Neural cell (in vitro differentiated cells): ENCODE results near the gene MTPN.

Experiments used
- EZH2 ChIP-seq: fragments of 200-600, 300-800 bp; shearing (Covaris generic), sonication (generic); IDR thresholded peaks from 2 replicates; pipeline ENCODE4 v1.6.1; 2014; ENCODE audit warnings: antibody characterized with exemption, low read length, borderline replicate concordance, mild to moderate bottlenecking; ENCODE audit not compliant: insufficient read depth, poor library complexity, severe bottlenecking
- MXI1 ChIP-seq: fragments of 450-650 bp; conservative IDR thresholded peaks from 2 replicates; pipeline ENCODE4 v1.6.1; 2014; ENCODE audit warnings: antibody characterized with exemption, mild to moderate bottlenecking; ENCODE audit not compliant: poor library complexity, severe bottlenecking
- POLR2AphosphoS5 ChIP-seq: IDR thresholded peaks from 2 replicates; pipeline ENCODE4 v1.6.1; 2012
- SMC3 ChIP-seq: fragments of 450-650 bp; conservative IDR thresholded peaks from 2 replicates; pipeline ENCODE4 v1.6.1; 2014; ENCODE audit warnings: antibody characterized with exemption, mild to moderate bottlenecking, moderate library complexity; ENCODE audit not compliant: poor library complexity
- TAF1 ChIP-seq: IDR thresholded peaks from 2 replicates; pipeline ENCODE4 v1.6.1; 2012; ENCODE audit warnings: low read depth
- TF ChIP-seq, protein P1 (sequence below): fragments of 450-650 bp; IDR thresholded peaks from 2 replicates; pipeline ENCODE4 v1.5.1; 2014; ENCODE audit warnings: antibody characterized with exemption, mild to moderate bottlenecking, moderate library complexity; ENCODE audit not compliant: poor library complexity, severe bottlenecking
- TF ChIP-seq, protein P2 (sequence below): IDR thresholded peaks from 2 replicates; pipeline ENCODE4 v1.6.1; 2012; ENCODE audit warnings: borderline replicate concordance

DNA sequence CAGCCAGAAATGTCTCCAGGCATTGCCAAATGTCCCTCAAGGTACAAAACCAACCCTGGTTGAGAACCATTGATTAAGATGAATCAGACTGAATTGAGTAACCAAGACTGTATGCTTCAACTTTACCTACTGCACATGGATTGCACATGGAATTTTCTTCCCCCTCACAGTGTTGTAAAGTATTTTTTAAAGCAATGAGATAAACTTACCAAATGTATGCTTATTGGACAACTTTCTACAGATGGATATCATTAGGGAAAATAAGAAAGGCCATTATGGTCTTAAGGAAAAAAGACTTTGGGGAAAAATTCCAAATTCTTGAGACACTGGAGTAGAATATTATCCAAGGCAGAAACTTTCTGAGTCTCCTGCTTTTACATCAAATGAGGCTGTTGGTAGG, 20.9 kb upstream of the MTPN start:
- TF ChIP-seq, protein P1, sequence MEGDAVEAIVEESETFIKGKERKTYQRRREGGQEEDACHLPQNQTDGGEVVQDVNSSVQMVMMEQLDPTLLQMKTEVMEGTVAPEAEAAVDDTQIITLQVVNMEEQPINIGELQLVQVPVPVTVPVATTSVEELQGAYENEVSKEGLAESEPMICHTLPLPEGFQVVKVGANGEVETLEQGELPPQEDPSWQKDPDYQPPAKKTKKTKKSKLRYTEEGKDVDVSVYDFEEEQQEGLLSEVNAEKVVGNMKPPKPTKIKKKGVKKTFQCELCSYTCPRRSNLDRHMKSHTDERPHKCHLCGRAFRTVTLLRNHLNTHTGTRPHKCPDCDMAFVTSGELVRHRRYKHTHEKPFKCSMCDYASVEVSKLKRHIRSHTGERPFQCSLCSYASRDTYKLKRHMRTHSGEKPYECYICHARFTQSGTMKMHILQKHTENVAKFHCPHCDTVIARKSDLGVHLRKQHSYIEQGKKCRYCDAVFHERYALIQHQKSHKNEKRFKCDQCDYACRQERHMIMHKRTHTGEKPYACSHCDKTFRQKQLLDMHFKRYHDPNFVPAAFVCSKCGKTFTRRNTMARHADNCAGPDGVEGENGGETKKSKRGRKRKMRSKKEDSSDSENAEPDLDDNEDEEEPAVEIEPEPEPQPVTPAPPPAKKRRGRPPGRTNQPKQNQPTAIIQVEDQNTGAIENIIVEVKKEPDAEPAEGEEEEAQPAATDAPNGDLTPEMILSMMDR, result no peak
- TF ChIP-seq, protein P2, sequence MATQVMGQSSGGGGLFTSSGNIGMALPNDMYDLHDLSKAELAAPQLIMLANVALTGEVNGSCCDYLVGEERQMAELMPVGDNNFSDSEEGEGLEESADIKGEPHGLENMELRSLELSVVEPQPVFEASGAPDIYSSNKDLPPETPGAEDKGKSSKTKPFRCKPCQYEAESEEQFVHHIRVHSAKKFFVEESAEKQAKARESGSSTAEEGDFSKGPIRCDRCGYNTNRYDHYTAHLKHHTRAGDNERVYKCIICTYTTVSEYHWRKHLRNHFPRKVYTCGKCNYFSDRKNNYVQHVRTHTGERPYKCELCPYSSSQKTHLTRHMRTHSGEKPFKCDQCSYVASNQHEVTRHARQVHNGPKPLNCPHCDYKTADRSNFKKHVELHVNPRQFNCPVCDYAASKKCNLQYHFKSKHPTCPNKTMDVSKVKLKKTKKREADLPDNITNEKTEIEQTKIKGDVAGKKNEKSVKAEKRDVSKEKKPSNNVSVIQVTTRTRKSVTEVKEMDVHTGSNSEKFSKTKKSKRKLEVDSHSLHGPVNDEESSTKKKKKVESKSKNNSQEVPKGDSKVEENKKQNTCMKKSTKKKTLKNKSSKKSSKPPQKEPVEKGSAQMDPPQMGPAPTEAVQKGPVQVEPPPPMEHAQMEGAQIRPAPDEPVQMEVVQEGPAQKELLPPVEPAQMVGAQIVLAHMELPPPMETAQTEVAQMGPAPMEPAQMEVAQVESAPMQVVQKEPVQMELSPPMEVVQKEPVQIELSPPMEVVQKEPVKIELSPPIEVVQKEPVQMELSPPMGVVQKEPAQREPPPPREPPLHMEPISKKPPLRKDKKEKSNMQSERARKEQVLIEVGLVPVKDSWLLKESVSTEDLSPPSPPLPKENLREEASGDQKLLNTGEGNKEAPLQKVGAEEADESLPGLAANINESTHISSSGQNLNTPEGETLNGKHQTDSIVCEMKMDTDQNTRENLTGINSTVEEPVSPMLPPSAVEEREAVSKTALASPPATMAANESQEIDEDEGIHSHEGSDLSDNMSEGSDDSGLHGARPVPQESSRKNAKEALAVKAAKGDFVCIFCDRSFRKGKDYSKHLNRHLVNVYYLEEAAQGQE, result no peak
- TF ChIP-seq POLR2AphosphoS5 (no peak), EZH2 (no peak), MXI1 (no peak), SMC3 (no peak), TAF1 (no peak)
